ENCODE measurements around the gene ITGBL1.

The ITGBL1 gene

GRCh38 chr13:101627556-101627943 is 175.1 kb downstream of the ITGBL1 start:
- no peak overlapping the region for H3K9ac ChIP-seq (ENCODE audit: low read length in 2 of 2)
- H3K4me3 ChIP-seq (ENCODE audit: low read length in 2 of 2): peak overlapping the region; percentile 36 to 41
- no peaks in the 10 kb centered on the region for H3K27me3 ChIP-seq (ENCODE audit: control insufficient read depth in 1 of 2, insufficient read depth in 2 of 2, low read length in 2 of 2)
- no peaks in the 10 kb centered on the region for H3K9me3 ChIP-seq (ENCODE audit: control insufficient read depth in 2 of 2, low read length in 2 of 2)
- H3K27ac ChIP-seq (ENCODE audit: low read length): no peak overlapping the region
- H3K36me3 ChIP-seq (ENCODE audit: control insufficient read depth in 2 of 2, insufficient read depth in 2 of 2, low read length in 2 of 2): no peaks in the 10 kb centered on the region
- H3K4me1 ChIP-seq (ENCODE audit: control insufficient read depth, insufficient read depth, low read length): no peaks in the 10 kb centered on the region

- no peaks in the 10 kb centered on the region for H3K27me3 ChIP-seq (ENCODE audit: control insufficient read depth in 1 of 2, insufficient read depth in 2 of 2, low read length in 2 of 2)
- no peaks in the 10 kb centered on the region for H3K9me3 ChIP-seq (ENCODE audit: control insufficient read depth in 2 of 2, low read length in 2 of 2)
- H3K27ac ChIP-seq (ENCODE audit: low read length): no peak overlapping the region
- H3K9ac ChIP-seq (ENCODE audit: low read length in 2 of 2): no peak overlapping the region
- H3K4me1 ChIP-seq (ENCODE audit: control insufficient read depth, insufficient read depth, low read length): no peaks in the 10 kb centered on the region
- no peaks in the 10 kb centered on the region for H3K36me3 ChIP-seq (ENCODE audit: control insufficient read depth in 2 of 2, insufficient read depth in 2 of 2, low read length in 2 of 2)
- no peak overlapping the region for H3K4me3 ChIP-seq (ENCODE audit: low read length in 2 of 2)
Measured at GRCh38 chr13:101628900-101629299, 176.4 kb downstream of the ITGBL1 start.

- no peaks in the 10 kb centered on the region for H3K4me1 ChIP-seq (ENCODE audit: control insufficient read depth, insufficient read depth, low read length)
- H3K9me3 ChIP-seq (ENCODE audit: control insufficient read depth in 2 of 2, low read length in 2 of 2): no peaks in the 10 kb centered on the region
- H3K9ac ChIP-seq (ENCODE audit: low read length in 2 of 2): no peak overlapping the region
- no peak overlapping the region for H3K4me3 ChIP-seq (ENCODE audit: low read length in 2 of 2)
- H3K27me3 ChIP-seq (ENCODE audit: control insufficient read depth in 1 of 2, insufficient read depth in 2 of 2, low read length in 2 of 2): no peaks in the 10 kb centered on the region
- no peaks in the 10 kb centered on the region for H3K36me3 ChIP-seq (ENCODE audit: control insufficient read depth in 2 of 2, insufficient read depth in 2 of 2, low read length in 2 of 2)
- no peak overlapping the region for H3K27ac ChIP-seq (ENCODE audit: low read length)
Measured at GRCh38 chr13:101631395-101631794, 178.9 kb downstream of the ITGBL1 start.

GRCh38 chr13:101634142-101634541 is 181.7 kb downstream of the ITGBL1 start:
- H3K4me1 ChIP-seq (ENCODE audit: control insufficient read depth, insufficient read depth, low read length): no peaks in the 10 kb centered on the region
- H3K9ac ChIP-seq (ENCODE audit: low read length in 2 of 2): no peak overlapping the region
- no peaks in the 10 kb centered on the region for H3K36me3 ChIP-seq (ENCODE audit: control insufficient read depth in 2 of 2, insufficient read depth in 2 of 2, low read length in 2 of 2)
- H3K9me3 ChIP-seq (ENCODE audit: control insufficient read depth in 2 of 2, low read length in 2 of 2): no peaks in the 10 kb centered on the region
- H3K27me3 ChIP-seq (ENCODE audit: control insufficient read depth in 1 of 2, insufficient read depth in 2 of 2, low read length in 2 of 2): no peaks in the 10 kb centered on the region
- no peak overlapping the region for H3K4me3 ChIP-seq (ENCODE audit: low read length in 2 of 2)
- no peak overlapping the region for H3K27ac ChIP-seq (ENCODE audit: low read length)

GRCh38 chr13:101639711-101640110 is 187.2 kb downstream of the ITGBL1 start:
- Histone ChIP-seq H3K9ac (ENCODE audit: low read length in 2 of 2) (no peak overlapping the region), H3K36me3 (ENCODE audit: control insufficient read depth in 2 of 2, insufficient read depth in 2 of 2, low read length in 2 of 2) (no peaks in the 10 kb centered on the region), H3K4me1 (ENCODE audit: control insufficient read depth, insufficient read depth, low read length) (no peaks in the 10 kb centered on the region), H3K27ac (ENCODE audit: low read length) (no peak overlapping the region), H3K9me3 (ENCODE audit: control insufficient read depth in 2 of 2, low read length in 2 of 2) (no peaks in the 10 kb centered on the region), H3K4me3 (ENCODE audit: low read length in 2 of 2) (no peak overlapping the region), H3K27me3 (ENCODE audit: control insufficient read depth in 1 of 2, insufficient read depth in 2 of 2, low read length in 2 of 2) (no peaks in the 10 kb centered on the region)

- Histone ChIP-seq H3K27ac (ENCODE audit: low read length) (no peak overlapping the region), H3K27me3 (ENCODE audit: control insufficient read depth in 1 of 2, insufficient read depth in 2 of 2, low read length in 2 of 2) (no peaks in the 10 kb centered on the region), H3K4me1 (ENCODE audit: control insufficient read depth, insufficient read depth, low read length) (no peaks in the 10 kb centered on the region), H3K9me3 (ENCODE audit: control insufficient read depth in 2 of 2, low read length in 2 of 2) (no peaks in the 10 kb centered on the region), H3K9ac (ENCODE audit: low read length in 2 of 2) (no peak overlapping the region), H3K36me3 (ENCODE audit: control insufficient read depth in 2 of 2, insufficient read depth in 2 of 2, low read length in 2 of 2) (no peaks in the 10 kb centered on the region), H3K4me3 (ENCODE audit: low read length in 2 of 2) (no peak overlapping the region)
Measured at GRCh38 chr13:101640788-101641400, 188.4 kb downstream of the ITGBL1 start.

- no peak overlapping the region for H3K9ac ChIP-seq (ENCODE audit: low read length in 2 of 2)
- H3K9me3 ChIP-seq (ENCODE audit: control insufficient read depth in 2 of 2, low read length in 2 of 2): peaks cover 0 to 1% of the 10 kb centered on the region in 2 donors
- H3K27me3 ChIP-seq (ENCODE audit: control insufficient read depth in 1 of 2, insufficient read depth in 2 of 2, low read length in 2 of 2): no peaks in the 10 kb centered on the region
- H3K36me3 ChIP-seq (ENCODE audit: control insufficient read depth in 2 of 2, insufficient read depth in 2 of 2, low read length in 2 of 2): no peaks in the 10 kb centered on the region
- no peak overlapping the region for H3K27ac ChIP-seq (ENCODE audit: low read length)
- H3K4me3 ChIP-seq (ENCODE audit: low read length in 2 of 2): no peak overlapping the region
- no peaks in the 10 kb centered on the region for H3K4me1 ChIP-seq (ENCODE audit: control insufficient read depth, insufficient read depth, low read length)
Measured at GRCh38 chr13:101645871-101646270, 193.4 kb downstream of the ITGBL1 start.

- H3K27me3 ChIP-seq (ENCODE audit: control insufficient read depth in 1 of 2, insufficient read depth in 2 of 2, low read length in 2 of 2): no peaks in the 10 kb centered on the region
- H3K36me3 ChIP-seq (ENCODE audit: control insufficient read depth in 2 of 2, insufficient read depth in 2 of 2, low read length in 2 of 2): no peaks in the 10 kb centered on the region
- no peaks in the 10 kb centered on the region for H3K4me1 ChIP-seq (ENCODE audit: control insufficient read depth, insufficient read depth, low read length)
- no peak overlapping the region for H3K4me3 ChIP-seq (ENCODE audit: low read length in 2 of 2)
- no peak overlapping the region for H3K27ac ChIP-seq (ENCODE audit: low read length)
- H3K9me3 ChIP-seq (ENCODE audit: control insufficient read depth in 2 of 2, low read length in 2 of 2): peaks cover 0 to 2% of the 10 kb centered on the region in 2 donors
- no peak overlapping the region for H3K9ac ChIP-seq (ENCODE audit: low read length in 2 of 2)
Measured at GRCh38 chr13:101647760-101648159, 195.3 kb downstream of the ITGBL1 start.

GRCh38 chr13:101648766-101649487 is 196.5 kb downstream of the ITGBL1 start:
- no peak overlapping the region for H3K27ac ChIP-seq (ENCODE audit: low read length)
- H3K4me1 ChIP-seq (ENCODE audit: control insufficient read depth, insufficient read depth, low read length): no peaks in the 10 kb centered on the region
- peaks cover 0 to 2% of the 10 kb centered on the region in 2 donors for H3K9me3 ChIP-seq (ENCODE audit: control insufficient read depth in 2 of 2, low read length in 2 of 2)
- no peak overlapping the region for H3K9ac ChIP-seq (ENCODE audit: low read length in 2 of 2)
- no peak overlapping the region for H3K4me3 ChIP-seq (ENCODE audit: low read length in 2 of 2)
- no peaks in the 10 kb centered on the region for H3K36me3 ChIP-seq (ENCODE audit: control insufficient read depth in 2 of 2, insufficient read depth in 2 of 2, low read length in 2 of 2)
- no peaks in the 10 kb centered on the region for H3K27me3 ChIP-seq (ENCODE audit: control insufficient read depth in 1 of 2, insufficient read depth in 2 of 2, low read length in 2 of 2)

- Histone ChIP-seq H3K27ac (ENCODE audit: low read length) (no peak overlapping the region), H3K36me3 (ENCODE audit: control insufficient read depth in 2 of 2, insufficient read depth in 2 of 2, low read length in 2 of 2) (no peaks in the 10 kb centered on the region), H3K9me3 (ENCODE audit: control insufficient read depth in 2 of 2, low read length in 2 of 2) (peaks cover 0 to 2% of the 10 kb centered on the region in 2 donors), H3K4me3 (ENCODE audit: low read length in 2 of 2) (no peak overlapping the region), H3K9ac (ENCODE audit: low read length in 2 of 2) (no peak overlapping the region), H3K4me1 (ENCODE audit: control insufficient read depth, insufficient read depth, low read length) (no peaks in the 10 kb centered on the region), H3K27me3 (ENCODE audit: control insufficient read depth in 1 of 2, insufficient read depth in 2 of 2, low read length in 2 of 2) (no peaks in the 10 kb centered on the region)
Measured at GRCh38 chr13:101649488-101650126, 197.1 kb downstream of the ITGBL1 start.

GRCh38 chr13:101654883-101655282 is 202.4 kb downstream of the ITGBL1 start:
- Histone ChIP-seq H3K4me1 (ENCODE audit: control insufficient read depth, insufficient read depth, low read length) (no peaks in the 10 kb centered on the region), H3K4me3 (ENCODE audit: low read length in 2 of 2) (no peak overlapping the region), H3K9me3 (ENCODE audit: control insufficient read depth in 2 of 2, low read length in 2 of 2) (peaks cover 0 to 2% of the 10 kb centered on the region in 2 donors), H3K36me3 (ENCODE audit: control insufficient read depth in 2 of 2, insufficient read depth in 2 of 2, low read length in 2 of 2) (no peaks in the 10 kb centered on the region), H3K9ac (ENCODE audit: low read length in 2 of 2) (no peak overlapping the region), H3K27me3 (ENCODE audit: control insufficient read depth in 1 of 2, insufficient read depth in 2 of 2, low read length in 2 of 2) (no peaks in the 10 kb centered on the region), H3K27ac (ENCODE audit: low read length) (no peak overlapping the region)

Measured in stomach smooth muscle (tissue), 2 donors.